ENCODE measurements around the gene CHRM4.

DNA sequence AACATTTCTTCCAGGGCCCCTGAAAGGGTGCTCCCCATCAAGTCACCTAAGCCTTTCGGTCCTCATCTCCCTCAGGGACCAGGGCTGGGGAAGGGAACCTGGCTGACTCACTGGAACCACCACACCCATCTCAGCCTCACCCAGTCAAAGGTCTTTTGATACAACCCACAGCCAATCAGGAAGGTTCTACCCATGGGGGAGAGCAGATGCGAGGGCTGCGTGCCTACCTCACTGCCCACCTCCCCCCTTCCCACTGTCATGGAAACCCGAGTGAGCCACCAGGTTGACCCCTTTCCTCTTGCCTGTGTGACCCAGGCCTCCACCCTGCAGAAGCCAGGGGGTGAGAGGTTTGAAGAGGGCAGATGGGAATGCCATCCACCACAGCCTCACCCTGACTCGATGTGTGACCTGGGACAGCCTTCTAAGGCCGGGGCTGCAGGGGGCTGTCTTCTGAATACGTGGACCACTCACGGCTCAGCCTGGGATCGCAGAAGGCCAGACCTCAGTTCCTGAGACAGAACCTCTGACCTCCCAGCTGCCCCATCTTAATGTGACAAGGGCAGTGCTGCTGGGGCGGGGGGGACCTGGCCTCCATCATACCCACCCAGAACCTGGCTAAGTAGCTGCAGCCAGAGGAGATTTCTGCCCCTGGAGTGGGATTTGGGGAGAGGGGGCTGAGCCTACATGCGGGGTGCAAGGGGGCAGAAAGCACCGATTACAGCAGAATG lies 7.4 kb downstream of the CHRM4 start:
- TF ChIP-seq, protein P1, sequence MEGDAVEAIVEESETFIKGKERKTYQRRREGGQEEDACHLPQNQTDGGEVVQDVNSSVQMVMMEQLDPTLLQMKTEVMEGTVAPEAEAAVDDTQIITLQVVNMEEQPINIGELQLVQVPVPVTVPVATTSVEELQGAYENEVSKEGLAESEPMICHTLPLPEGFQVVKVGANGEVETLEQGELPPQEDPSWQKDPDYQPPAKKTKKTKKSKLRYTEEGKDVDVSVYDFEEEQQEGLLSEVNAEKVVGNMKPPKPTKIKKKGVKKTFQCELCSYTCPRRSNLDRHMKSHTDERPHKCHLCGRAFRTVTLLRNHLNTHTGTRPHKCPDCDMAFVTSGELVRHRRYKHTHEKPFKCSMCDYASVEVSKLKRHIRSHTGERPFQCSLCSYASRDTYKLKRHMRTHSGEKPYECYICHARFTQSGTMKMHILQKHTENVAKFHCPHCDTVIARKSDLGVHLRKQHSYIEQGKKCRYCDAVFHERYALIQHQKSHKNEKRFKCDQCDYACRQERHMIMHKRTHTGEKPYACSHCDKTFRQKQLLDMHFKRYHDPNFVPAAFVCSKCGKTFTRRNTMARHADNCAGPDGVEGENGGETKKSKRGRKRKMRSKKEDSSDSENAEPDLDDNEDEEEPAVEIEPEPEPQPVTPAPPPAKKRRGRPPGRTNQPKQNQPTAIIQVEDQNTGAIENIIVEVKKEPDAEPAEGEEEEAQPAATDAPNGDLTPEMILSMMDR (IDR thresholded peaks at IDR 0.05), result no peak
- TF ChIP-seq POLR2A (IDR thresholded peaks at IDR 0.05), result no peak
